CD4-positive, alpha-beta T cell (primary cell): Measurements from ENCODE around the gene CADM4. TPM values are rescaled to one million over a fixed set of nuclear protein-coding genes. Genes with fewer than 3 reads are reported as not detected.

ENCODE experiments used
- ATAC-seq: fragments of 200-7000 bp; cut with Tn5 transposase; one replicate; pipeline ENCODE4 v1.10.0; 2022; ENCODE audit warnings: mild to moderate bottlenecking; ENCODE audit not compliant: poor library complexity
- CTCF ChIA-PET: fragments of 350-600 bp; sonication (Branson Sonifier 250); formaldehyde crosslinking; loops from one replicate; lab custom pipeline; 2021; ENCODE audit warnings: antibody characterized with exemption, inconsistent platforms; lab: Charles Lee
- POLR2A ChIA-PET: fragments of 350-600 bp; sonication (Branson Sonifier 250); formaldehyde crosslinking; loops from one replicate; lab custom pipeline; 2021; ENCODE audit warnings: antibody characterized with exemption, inconsistent platforms; lab: Charles Lee
- DNase-seq, 14 experiments: peaks; one replicate each; pipeline ENCODE4 v3.0.0-alpha.2; 2013 to 2020; ENCODE audit warnings: mixed read lengths in 2 of 14
- H3K27ac ChIP-seq, 2 donors: one replicate each; pipeline versions ENCODE4 v1.5.1 to v1.7.0; 2013; ENCODE audit warnings: low read length in 2 of 2, low read depth in 1 of 2, mild to moderate bottlenecking in 1 of 2
- H3K27me3 ChIP-seq, 2 experiments: 1 replicate in 1 of 2; 2 replicates in 1 of 2; pipeline versions ENCODE4 v1.6.1 to v1.7.0; 2013; ENCODE audit warnings: low read length in 2 of 2, control low read depth in 1 of 2, mild to moderate bottlenecking in 1 of 2, moderate library complexity in 1 of 2; ENCODE audit not compliant: insufficient read depth in 2 of 2, control insufficient read depth in 1 of 2
- H3K36me3 ChIP-seq: one replicate; pipeline ENCODE4 v1.6.1; 2013; ENCODE audit warnings: low read length, control low read depth; ENCODE audit not compliant: insufficient read depth
- H3K4me1 ChIP-seq: one replicate; pipeline ENCODE4 v1.6.1; 2013; ENCODE audit warnings: low read length, control low read depth; ENCODE audit not compliant: insufficient read depth
- H3K4me3 ChIP-seq: one replicate; pipeline ENCODE4 v1.5.1; 2013; ENCODE audit warnings: mild to moderate bottlenecking, low read length, moderate library complexity
- H3K9me3 ChIP-seq, 2 experiments: 1 replicate in 1 of 2; 2 replicates in 1 of 2; pipeline versions ENCODE4 v1.6.1 to v1.7.0; 2013; ENCODE audit warnings: low read length in 2 of 2, mild to moderate bottlenecking in 2 of 2, control low read depth in 1 of 2, moderate library complexity in 1 of 2; ENCODE audit not compliant: control insufficient read depth in 1 of 2, insufficient read depth in 1 of 2
- H3K27ac Mint-ChIP-seq: one replicate; pipeline ENCODE4 v1.8.0; 2020; ENCODE audit warnings: mixed read lengths
- H3K27me3 Mint-ChIP-seq: one replicate; pipeline ENCODE4 v1.8.0; 2021; ENCODE audit warnings: mixed read lengths
- H3K36me3 Mint-ChIP-seq: one replicate; pipeline ENCODE4 v1.8.0; 2021; ENCODE audit warnings: low read depth, mixed read lengths
- H3K4me1 Mint-ChIP-seq: one replicate; pipeline ENCODE4 v1.8.0; 2021; ENCODE audit warnings: low read depth, mixed read lengths
- H3K4me3 Mint-ChIP-seq: one replicate; pipeline ENCODE4 v1.8.0; 2020; ENCODE audit warnings: mild to moderate bottlenecking, mixed read lengths
- H3K9me3 Mint-ChIP-seq: one replicate; pipeline ENCODE4 v1.8.0; 2020; ENCODE audit warnings: mixed read lengths
- CTCF ChIP-seq: fragments of 200-600 bp; IDR thresholded peaks from one replicate; pipeline ENCODE4 v1.8.0; 2022; ENCODE audit warnings: antibody characterized with exemption, mild to moderate bottlenecking
- intact Hi-C, 2 experiments: fragments of 100-400 bp; cut with DNase I in 1 of 2; cut with micrococcal nuclease in 1 of 2; formaldehyde crosslinking; loops; one replicate each; pipeline versions ENCODE4 v1.15.1 to v1.9.0; 2023 to 2025; cut with DNase I, micrococcal nuclease
- total RNA-seq, 174 experiments: library from RNA in 2 of 174; stranded (reverse) in 2 of 174; gene quantifications; one replicate each; pipeline ENCODE4 v1.2.3 and lab custom pipeline; 2021 to 2026

CADM4 gene
- total RNA-seq, 2 experiments from 2014 or later: 0.28 to 0.36 TPM

DNA sequence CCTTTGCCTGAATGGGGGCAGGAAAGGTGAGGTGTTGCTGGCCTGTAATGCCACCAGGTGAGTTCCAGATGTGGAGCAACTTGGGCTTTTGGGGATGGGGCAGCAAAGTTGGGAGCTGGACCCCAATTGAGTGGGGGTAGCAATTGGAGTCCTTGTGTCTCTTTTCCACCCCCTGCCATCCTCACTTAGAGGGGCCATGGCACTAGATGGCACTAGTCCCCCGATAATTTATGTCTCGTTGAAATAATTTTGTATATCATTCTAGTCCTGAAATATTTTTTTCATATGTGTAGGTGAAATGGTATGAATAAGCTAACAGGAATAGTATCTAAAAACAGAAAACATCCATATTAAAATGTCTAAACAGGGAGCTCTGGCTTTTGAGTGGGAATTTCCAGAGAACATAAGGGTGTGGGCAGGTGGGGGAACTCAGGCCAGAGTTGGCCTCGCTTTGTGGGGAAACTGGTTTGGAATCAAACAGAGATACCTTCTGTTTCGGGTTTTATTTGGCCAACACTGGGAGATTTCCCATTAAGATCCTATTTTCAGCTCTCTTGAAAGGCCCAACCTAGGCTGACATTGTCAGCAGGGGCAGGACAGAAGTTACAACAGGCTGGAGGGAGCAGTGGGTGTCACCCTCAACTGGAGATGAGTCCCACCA is 39.9 kb downstream of the CADM4 start:
- ChIA-PET CTCF (interaction anchor here (1.1 kb wide), 1 partner anchor 26 kb away, joined by 4 read pairs; no protein-coding TSS in a partner anchor), POLR2A (no interaction called here)
- peaks cover 60% of the 10 kb centered on the region for H3K36me3 Mint-ChIP-seq
- no peak overlapping the region for H3K4me3 ChIP-seq
- TF ChIP-seq CTCF: no peak
- H3K27ac Mint-ChIP-seq: peak overlapping the region; percentile 30
- H3K4me1 ChIP-seq: peaks cover 30% of the 10 kb centered on the region
- ATAC-seq (no peak), DNase-seq (no peak)
- H3K9me3 ChIP-seq: no peaks in the 10 kb centered on the region
- no peaks in the 10 kb centered on the region for H3K9me3 Mint-ChIP-seq
- H3K4me1 Mint-ChIP-seq: peaks cover 35% of the 10 kb centered on the region
- H3K27ac ChIP-seq: no peak overlapping the region
- no peaks in the 10 kb centered on the region for H3K27me3 Mint-ChIP-seq
- H3K27me3 ChIP-seq: no peaks in the 10 kb centered on the region
- H3K36me3 ChIP-seq: peaks cover 31% of the 10 kb centered on the region
- no peak overlapping the region for H3K4me3 Mint-ChIP-seq
- intact Hi-C loops: loop anchor here in 1 of 2 experiments (5.0 kb wide), 2 partner anchors 53 to 137 kb away; no protein-coding TSS in a partner anchor

GRCh38 chr19:43598445-43599240 is 41.0 kb downstream of the CADM4 start:
- no peaks in the 10 kb centered on the region for H3K27me3 ChIP-seq

More at GRCh38 chr19:43598445-43599240, 41.0 kb downstream of the CADM4 start:
- intact Hi-C loops: loop anchor here in 1 of 2 experiments (5.0 kb wide), 2 partner anchors 54 to 136 kb away; no protein-coding TSS in a partner anchor
- H3K36me3 Mint-ChIP-seq: peaks cover 63% of the 10 kb centered on the region
- peaks cover 33% of the 10 kb centered on the region for H3K36me3 ChIP-seq
- peaks cover 39% of the 10 kb centered on the region for H3K4me1 Mint-ChIP-seq
- H3K9me3 ChIP-seq: no peaks in the 10 kb centered on the region
- DNase-seq (no peak), ATAC-seq (no peak)
- ChIA-PET POLR2A (interaction anchor here (1.3 kb wide), 1 partner anchor 24 kb away, joined by 3 read pairs; no protein-coding TSS in a partner anchor), CTCF (interaction anchor here (5.8 kb wide), 1 partner anchor 44 kb away, joined by 122 read pairs; no protein-coding TSS in a partner anchor)
- no peaks in the 10 kb centered on the region for H3K9me3 Mint-ChIP-seq
- H3K4me3 Mint-ChIP-seq: peak overlapping the region; percentile 62
- no peaks in the 10 kb centered on the region for H3K27me3 Mint-ChIP-seq
- H3K27ac ChIP-seq: no peak overlapping the region
- peaks cover 41% of the 10 kb centered on the region for H3K4me1 ChIP-seq
- peak overlapping the region; percentile 100 for H3K27ac Mint-ChIP-seq
- no peak overlapping the region for H3K4me3 ChIP-seq
- no peak for TF ChIP-seq CTCF
